Mesenteric fat pad (tissue), 1 donor: Measurements from ENCODE around the gene CLDND2. TPM values are rescaled to one million over a fixed set of nuclear protein-coding genes. Genes with fewer than 3 reads are reported as not detected.

Experiments
- DNase-seq: peaks from one replicate; pipeline ENCODE4 v3.0.0-alpha.2; 2020; ENCODE audit warnings: low spot score
- total RNA-seq: library from RNA; stranded (reverse); fragmentation: NEBNext Ultra II Directional; extraction: Animal tissue kit (Norgen Biotek cat#: 25700); gene quantifications from one replicate; pipeline ENCODE4 v1.2.1, GENCODE V29; 2021
- donor health status: DM: yes; HTN: yes; CAD: no.

The CLDND2 gene
- total RNA-seq, 1 donor from 2014 or later = 4.4 TPM

DNA sequence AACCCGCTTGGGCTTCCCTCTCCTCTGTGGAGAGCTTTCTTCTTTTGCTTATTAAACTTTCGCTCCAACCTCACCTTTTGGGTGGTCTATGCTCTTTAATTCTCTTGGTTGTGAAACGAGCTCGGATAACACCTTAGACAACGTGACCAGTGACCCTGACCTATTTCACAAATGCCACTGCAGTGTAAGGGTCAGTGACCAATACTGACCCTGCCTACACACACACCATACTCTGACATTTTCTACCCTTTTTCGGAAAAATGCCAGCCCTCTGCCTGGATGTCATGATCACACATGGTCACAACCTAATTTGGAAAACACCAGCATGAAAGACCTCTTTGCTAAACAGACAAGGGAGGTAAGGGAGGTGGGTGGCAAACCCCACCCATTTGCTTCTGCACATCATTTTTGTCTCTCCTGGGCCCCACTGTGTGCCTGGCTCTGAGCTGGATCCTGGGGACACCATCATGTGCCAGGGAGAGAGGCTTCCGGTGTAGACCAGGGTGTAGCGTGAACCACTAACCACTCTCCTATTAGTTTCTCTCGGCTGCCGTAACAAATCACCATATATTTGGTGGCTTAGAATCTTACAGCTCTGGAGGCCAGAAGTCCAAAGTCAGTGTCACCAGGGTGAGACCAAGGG lies 12.5 kb downstream of the CLDND2 start:
- no peak for DNase-seq

DNA sequence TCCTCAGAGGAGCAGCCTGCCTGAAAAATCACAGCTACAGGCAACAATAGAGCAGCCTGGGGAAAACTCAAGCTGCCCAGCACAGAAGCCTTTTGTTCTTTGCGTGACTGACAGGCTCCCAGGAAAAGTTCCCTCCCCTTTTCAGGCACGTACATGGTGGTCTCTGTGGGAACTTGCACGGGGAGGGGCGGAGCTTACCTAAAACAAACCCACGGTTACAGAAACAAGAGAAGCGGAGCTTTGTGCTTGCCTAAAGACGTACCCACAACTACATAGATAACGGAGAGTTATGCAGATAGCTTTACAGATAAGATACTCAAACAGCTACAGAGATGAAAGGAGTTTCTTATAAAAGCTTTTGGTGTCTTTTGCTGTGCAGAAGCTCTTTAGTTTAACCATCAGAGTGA lies 14.1 kb downstream of the CLDND2 start:
- DNase-seq = no peak

GRCh38 chr19:51354103-51354741 lies 14.6 kb downstream of the CLDND2 start:
- no peak for DNase-seq

DNA sequence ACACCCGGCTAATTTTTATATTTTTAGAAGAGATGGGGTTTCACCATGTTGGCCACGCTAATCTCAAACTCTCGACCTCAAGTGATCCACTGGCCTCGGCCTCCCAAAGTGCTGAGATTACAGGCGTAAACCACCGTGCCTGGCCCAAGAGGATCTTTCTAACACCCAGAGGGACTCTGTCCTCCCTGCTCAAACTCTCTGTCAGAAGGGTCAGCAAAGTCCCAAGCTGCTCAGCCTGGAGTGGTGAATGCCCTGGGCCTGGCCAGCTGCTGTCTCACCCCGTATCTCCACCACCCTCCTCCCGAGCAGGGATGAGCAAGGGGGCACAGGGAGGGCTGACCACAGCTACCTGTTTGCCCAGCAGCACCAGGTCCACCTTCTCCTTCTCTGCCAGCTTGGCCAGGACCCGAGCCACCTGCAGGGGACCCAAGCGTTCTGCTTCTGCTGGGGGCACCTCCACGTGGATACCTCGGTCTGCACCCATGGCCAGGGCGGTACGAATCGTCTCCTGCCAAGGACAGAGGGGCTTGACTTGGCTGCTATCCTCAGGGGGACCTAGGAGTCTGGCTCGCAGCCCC lies 15.9 kb downstream of the CLDND2 start:
- no peak for DNase-seq

DNA sequence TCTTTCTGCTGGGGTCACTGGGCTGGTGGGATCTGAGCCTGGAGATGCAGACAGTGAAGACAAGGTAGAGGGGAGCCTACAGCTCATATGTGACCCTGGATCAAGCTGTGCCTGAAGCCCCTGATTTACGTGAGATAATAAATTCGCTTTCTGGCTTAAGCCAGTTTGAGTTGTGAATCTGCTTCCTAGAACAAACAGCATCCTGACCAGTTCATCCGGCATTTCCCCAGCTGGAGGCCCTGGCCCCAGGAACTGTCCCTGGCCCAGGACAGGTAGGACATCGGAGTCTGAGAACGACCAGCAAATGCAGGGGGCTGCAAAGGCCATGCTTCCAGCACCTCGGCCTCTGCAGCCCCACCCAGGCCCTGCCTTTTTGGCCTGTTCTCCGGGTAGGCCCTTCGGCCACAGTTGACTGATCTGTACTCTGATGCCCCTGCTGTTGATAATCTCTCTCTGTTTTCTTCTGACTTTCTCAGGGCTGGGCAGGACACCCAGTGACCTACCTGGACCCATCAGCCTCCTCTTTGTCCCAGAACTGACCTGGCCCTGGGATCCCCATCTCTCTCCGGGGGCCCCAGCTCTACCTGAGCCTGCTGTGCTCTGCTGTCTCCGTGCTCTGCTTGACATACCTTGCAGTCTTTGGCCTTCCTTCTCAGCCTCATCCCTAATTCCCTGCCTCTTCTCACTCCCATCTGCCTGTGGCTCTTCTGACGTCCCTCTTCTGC lies 17.4 kb downstream of the CLDND2 start:
- no peak for DNase-seq

DNA sequence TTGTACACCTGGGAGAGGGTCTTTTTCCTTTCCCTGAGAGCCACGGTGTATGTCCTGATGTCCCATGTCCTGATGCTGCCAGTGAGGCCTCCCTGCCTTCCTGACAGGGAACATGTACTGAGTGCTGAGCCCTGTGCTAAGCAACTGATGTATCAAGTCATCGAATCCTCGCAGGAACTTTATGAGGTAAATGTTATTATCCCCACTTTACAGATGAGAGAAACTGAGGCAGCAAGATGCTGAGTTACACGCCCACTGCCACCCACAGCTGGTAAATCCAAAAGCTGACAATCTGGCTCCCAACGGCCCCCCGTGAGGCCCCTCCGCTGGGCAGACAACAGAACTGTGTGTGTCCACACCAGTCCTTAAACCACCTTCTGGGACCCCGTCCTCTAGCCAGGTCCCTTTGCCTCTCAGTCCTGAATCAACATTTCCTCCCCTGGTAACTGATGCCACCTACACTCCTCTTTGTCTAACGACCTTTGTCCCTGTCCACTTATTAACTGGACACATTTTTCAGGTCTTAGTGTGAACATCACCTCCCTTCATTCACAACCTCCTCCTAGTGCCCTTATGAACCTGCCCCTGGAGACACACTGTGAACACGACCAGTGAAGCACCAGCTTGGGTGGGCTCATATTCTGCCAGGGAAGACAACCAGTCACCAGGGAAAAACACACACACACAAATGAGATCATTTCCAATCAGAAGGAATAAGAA lies 21.4 kb downstream of the CLDND2 start:
- no peak for DNase-seq

DNA sequence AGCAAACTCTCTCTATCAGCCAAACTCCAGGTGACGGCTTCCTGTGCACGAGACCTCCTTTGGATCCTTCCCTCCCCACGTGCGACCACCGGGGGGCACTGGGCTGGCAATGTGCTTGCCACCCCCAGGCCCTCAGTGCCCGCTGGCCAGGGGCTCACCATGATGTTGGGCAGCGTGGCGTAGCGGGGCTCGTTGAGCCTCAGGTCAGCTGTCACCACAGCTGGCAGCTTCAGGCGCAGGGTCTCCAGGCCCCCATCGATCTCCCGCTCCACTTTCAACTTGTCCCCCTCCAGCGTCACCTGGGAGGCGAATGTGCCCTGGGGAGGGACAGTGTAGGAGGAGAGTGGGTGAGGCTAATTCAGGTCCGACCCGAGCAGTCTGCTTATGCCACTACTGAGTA lies 22.1 kb downstream of the CLDND2 start:
- no peak for DNase-seq

DNA sequence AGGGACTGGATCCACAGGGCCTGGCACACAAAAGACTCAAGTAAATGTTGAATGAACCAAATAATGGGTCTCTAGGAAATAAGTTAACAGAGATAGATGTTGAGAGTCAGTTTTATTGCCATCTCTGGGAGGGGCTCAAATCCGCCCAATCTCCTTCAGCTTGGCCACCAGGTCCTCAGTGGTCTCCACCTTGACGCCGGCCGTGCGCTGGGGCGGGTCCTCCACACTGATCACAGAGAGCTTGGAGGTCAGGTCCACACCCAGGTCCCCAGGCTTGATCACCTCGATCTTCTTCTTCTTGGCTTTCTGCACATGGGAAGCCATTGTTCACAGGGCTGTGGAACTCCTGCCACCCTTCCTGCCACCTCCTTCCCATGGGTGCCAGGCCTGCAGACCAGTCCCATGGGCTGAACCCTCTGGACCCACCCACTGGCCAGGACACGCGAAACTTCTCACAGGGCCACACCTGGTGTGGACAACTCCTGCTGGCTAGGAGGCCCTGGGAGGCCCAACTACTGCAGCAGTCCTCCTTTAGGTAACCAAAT lies 23.7 kb downstream of the CLDND2 start:
- no peak for DNase-seq

DNA sequence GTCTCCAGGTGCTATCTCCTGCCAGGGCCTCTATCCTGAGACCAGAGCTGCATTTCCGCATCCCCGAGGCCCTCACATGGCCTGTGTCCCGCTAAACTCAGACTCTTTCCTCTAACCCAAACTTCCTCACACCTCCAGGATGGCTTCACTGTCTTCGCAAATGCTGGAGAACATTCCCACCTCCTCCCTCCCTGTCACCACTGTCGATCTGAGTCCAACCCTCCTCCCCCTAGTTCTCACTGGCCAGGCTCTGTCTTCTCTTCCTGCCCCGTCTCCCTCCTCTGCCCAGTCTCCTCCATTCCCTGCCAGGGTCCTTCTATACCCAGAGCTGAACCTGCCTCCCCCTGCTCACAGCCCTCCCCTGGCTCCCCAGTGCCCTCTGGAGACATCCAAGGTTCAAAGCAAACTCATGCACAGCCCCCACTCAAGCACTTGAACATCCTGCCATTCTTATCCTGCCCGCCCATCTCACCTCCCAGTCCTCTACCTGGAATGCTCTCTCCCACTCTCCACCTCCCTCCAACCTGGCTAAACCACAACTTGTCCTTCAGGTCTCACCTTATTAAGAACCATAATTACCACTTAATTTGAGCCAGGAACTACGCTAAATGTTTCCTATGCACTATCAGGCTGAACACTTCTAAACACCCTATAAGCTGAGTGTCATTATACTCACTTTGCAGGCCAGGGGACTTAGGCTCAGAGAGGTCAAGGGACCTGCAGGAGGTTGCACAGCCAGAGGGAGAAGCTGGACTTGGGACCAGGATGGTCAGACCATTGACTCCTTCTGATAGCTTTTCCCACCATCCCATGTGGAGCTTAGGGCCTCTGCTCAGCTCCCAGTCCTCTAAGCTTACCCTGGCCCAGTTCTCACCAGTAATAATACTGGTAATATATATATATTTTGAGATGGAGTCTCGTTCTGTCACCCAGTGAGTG lies 25.9 kb downstream of the CLDND2 start:
- no peak for DNase-seq

DNA sequence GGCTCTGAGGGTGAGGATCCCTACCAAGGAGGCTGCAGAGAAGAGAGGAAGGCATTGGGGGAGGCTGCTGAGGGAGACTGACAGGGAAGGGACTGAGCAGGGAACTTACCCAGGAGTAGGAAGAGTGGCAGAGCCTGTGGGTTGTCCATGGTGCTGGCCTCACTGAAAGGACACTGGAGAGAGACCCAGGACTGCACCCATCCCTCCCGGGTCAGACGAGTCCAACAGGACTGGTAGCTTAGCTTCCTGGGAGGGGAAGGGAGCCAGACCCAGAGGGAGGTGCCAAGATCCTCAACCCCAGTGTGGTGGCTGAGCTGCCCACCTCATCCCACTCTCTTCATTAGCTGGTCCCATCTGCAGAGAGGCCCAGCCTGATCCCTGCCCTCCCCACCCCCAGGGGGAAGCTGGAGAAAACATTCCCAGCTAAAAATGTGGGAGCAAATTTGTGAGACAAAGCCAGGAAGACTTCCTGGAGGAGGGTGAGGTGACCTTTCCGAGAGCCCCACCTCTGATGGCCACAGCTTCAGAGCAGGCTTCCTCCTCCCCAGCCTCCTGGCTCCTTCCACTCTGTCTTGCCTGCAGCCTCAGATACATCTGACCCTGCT lies 26.7 kb downstream of the CLDND2 start, which contains the start of gene VSIG10L:
VSIG10L (minus strand) TSS at position 164 of the 605 bp plus-strand sequence; CDS start at position 149, 15 bp downstream.
- DNase-seq = no peak

DNA sequence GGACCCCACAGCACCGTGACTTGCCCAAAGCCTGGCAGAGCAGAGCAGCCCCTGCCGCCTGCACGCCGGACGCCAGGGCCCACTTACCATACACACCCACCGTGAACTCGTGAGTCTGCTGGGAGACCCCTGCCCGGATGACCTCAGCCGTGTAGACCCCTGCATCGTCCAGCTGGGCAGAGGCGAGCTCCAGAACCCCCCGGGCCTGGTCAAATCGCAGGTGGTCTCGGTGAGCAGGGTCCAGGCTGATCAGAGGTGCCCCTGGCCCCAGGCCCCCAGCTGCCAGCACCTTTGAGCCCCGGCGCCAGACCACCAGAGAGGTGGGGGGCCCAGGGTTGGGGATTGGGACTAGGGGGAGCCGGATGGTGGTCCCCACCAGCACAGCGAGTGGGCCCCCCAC lies 27.7 kb downstream of the CLDND2 start:
- no peak for DNase-seq

GRCh38 chr19:51339687-51340656 lies 28.8 kb downstream of the CLDND2 start:
- DNase-seq = peak; percentile 99

DNA sequence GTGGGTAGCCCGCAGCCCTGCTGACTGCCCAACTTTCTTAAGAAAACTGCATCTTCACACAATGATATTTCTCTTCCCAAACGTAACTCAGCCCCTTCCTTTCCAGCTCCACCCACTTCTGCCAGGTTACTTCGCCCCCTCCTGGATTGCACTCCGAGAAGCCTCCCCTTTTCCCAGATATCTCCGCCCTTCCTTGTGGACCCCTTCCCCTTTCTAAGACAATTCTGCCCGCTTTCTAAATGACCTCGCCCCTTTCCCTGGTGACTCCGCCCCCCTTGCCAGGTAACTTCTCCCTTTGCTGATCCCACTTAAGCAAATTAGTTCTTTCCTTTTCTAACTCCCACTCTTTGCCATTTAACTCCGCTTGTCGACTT lies 29.5 kb downstream of the CLDND2 start:
- DNase-seq = no peak

DNA sequence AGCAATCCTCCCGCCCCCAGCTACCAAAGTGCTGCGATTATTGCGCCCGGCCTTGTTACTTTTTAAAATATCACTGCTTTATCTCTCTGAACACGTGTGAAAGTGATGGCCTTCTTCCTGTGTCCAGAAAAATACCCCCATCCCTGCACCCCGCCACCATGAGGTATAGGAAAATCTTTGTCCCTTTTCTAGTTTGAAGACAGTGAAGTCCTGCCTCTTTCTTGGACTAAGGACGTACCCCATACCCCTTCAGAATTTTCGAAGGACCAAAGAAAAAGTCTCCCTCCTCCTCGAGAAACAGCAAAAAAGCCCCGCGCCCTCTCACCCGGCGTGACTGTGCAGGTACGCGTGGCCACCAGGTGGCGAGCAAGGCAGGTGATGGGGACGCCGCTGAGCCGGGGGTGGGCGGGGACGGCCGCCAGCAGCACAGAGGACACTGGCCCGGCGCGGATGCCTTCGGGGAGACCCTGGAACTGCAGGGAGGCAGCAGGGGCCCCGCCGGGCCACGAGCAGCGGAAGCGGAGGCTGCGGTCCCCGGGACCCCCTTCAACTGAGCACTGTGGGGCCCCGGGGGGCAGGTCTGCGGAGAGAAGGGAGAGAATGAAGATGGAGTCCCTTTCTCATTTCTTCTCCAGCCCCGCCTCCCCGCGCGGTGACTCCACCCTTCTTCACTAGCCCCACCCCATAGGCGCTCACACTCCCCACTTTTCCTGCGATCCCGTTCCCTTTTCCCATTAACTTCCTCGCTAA lies 30.1 kb downstream of the CLDND2 start:
- peak; percentile 93 for DNase-seq

GRCh38 chr19:51337861-51338562 lies 30.8 kb downstream of the CLDND2 start:
- DNase-seq = no peak

DNA sequence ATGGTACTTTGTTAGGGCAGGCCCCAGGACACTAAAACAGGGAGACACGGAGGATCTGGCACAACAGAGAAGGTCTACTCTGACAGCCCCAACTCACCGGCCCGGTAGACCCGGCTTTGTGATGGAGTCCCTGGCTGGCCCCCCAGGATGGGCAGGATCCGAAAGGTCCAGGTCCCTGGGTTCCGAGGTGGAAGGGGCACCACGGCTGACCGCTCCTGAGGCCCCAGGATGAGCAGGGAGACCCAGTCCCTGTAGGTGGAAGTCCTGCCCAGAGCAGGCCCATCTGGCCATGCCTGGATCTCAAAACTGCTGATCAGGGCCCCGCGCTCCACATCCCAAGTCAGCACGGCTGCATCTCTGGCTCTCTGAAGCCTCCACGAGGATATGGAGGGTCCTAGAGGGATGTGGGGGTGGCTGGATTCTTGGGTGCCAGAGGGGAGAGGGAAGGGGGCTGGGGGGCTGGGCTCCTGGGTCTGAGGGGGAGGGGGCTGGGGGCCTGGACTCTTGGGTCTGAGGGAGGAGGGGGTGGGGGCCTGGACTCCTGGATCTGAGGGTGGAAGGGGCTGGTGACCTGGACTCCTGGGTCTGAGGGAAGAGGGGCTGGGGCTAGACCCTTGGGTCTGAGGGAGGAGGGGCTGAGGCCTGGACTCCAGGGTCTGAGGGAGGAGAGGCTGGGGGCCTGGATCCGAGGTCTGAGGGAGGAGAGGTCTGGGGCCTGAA lies 31.5 kb downstream of the CLDND2 start:
- no peak for DNase-seq
